SH-SY5Y (cell line): ENCODE results near the gene GPX2.

Source experiments
- GATA2 ChIP-seq: IDR thresholded peaks from 2 replicates; pipeline ENCODE4 v1.6.1; 2011; ENCODE audit warnings: mild to moderate bottlenecking, low read depth, low read length
- GATA3 ChIP-seq: IDR thresholded peaks from 2 replicates; pipeline ENCODE4 v1.6.1; 2011; ENCODE audit warnings: low read depth, mild to moderate bottlenecking, low read length, moderate library complexity

GRCh38 chr14:64955297-64955696 is 12.8 kb upstream of the GPX2 start:
- no peak for TF ChIP-seq GATA2
- no peak for TF ChIP-seq GATA3
